Amygdala (tissue), 56 donors: ENCODE results near the gene ATF3.

Source experiments
- DNase-seq, 56 donors: peaks; one replicate each; lab custom pipeline; 2025; lab: John Stamatoyannopoulos, UW

The ATF3 gene

GRCh38 chr1:212607206-212607912 lies 1.2 kb upstream of the ATF3 start:
- peak in 8 of 56 donors; percentile 4 to 43 (median 34) for DNase-seq

DNA sequence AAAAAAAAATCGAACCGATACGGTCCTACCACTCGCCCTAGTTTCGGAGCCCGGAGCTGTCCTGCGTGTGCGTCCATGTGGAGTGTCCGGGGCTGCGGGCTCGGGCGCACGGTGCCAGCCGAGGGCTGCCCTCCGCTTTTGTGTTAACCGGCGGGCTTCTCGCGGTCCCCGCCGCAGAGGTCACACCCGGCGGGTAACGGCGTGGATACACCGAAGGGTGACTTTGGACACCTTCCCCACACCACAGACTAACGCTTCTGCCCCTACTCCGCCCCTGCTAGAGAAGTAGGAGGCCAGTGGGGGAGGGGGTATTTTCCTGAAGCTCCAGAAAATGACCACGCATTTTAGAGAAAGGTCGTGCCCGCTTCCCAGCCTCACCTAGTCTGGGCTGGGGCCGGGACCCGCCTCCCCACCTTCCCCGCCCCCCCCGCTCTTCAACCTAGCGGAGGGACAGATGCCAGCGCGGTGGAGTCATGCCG lies 609 bp upstream of the ATF3 start:
- peak in 6 of 56 donors; percentile 36 to 69 (median 49) for DNase-seq

GRCh38 chr1:212608959-212609700 lies 569 bp downstream of the ATF3 start:
- DNase-seq: peak in 32 of 56 donors; percentile 5 to 68 (median 40)

DNA sequence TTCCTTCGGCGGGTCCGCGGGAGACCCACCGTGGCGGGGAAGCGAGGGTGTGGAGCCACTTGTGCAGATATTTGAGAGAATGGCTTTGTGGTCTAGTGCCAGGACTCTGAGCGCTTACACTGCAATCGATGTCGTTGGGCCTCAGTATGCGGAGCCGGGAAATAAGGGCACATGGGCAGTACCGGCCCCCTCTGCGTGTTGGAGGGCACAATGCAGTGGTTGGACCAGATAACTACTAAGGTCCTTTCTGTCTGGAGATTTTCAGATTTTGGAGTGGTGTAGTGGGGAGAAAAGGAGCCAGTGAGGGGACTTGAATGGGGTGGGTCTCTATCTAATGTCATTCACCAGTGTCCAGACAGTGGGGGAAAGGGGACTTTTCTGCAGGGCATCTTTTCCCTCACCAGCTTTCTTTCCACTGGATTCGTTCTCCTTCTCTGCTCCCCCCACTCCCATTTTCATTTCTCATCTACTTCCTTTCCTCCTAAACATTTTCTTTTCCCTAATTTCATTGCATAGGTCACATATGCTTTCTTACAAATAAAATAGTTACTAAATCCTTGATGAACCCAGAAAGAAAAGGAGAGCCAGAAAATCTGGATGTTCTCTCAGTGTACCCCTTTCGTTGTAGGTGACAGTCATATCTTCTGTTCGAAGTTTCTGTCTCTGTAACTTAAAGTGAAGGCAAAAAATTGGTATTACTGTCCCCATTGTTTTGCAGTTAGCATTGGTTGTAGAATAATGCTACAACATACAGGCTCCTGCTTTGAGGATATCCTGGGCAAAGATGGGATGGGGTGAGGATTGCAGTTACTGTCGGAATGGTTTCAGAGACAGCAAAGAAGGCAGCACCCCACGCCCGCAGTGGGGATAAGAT lies 1.4 kb downstream of the ATF3 start:
- DNase-seq: no peak

GRCh38 chr1:212610575-212610967 lies 2.0 kb downstream of the ATF3 start:
- DNase-seq: no peak

GRCh38 chr1:212611000-212611948 lies 2.7 kb downstream of the ATF3 start:
- DNase-seq: no peak

GRCh38 chr1:212612041-212612961 lies 3.7 kb downstream of the ATF3 start:
- DNase-seq: no peak

DNA sequence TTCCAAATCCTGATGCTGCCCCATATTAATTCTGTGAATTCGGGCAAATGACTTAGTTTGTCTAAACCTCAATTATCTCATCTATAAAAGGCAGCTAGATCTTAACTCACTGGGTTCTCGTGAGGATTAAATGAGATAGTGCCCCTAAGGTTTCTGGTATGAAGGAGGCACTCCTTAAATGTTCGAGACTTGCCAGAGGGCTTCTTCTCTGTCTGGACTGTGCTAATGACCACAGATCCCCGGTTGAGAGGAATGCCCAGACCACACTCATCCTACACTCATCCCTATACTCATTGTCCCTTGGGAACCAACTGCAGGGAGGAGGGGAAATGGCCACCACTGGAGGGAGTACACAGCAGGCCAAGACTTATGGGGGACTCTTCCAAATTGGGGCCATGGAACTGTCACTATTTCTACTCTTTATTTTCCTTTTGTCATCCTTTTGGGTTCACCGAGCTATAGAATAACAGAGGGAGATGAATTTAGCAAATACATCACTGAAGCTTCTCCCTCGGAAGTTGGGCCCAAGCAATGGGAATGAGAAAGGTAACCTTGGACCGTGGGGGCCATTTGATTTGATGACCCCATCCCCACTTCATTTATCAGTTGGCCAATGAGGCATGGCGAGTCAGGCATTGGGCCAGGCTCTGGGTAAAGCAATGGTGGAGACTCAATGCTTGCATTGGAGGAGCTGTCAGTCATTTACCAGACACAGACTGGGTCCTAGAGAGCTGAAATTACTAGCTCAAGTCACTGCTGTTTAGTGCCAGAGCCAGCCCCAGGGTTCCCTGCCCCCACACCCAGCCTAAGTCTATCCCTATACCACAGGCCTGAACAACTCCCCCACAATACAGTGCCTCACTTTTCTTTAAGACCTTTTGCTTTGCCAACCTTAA lies 5.1 kb downstream of the ATF3 start:
- DNase-seq: no peak

DNA sequence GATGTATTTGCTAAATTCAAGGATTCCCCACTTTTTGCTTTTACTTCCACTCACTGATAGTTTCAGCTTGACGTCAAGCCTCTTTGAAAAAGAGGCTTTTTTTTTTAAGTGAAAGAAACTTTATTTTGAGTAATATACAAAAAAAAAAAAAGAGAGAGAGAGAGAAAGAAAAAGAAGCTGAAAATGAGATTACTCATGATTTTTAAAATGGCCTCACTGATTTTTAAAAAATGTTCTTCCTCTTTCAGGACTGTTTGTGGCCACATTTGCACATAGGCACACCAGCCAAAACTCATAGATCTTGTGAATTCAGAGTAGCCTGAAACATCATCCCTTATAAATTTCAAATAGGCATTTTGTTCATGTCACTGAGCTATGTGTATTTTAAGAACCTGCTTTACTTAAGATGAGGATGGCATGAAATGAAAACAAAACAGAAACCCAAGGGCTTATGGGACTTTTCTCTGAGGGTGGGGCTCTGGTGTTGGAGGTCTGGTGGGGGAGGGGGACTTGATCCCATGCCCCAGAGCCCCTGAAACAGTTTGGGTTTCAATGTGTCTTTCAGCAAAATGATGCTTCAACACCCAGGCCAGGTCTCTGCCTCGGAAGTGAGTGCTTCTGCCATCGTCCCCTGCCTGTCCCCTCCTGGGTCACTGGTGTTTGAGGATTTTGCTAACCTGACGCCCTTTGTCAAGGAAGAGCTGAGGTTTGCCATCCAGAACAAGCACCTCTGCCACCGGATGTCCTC lies 6.1 kb downstream of the ATF3 start:
- DNase-seq: no peak

DNA sequence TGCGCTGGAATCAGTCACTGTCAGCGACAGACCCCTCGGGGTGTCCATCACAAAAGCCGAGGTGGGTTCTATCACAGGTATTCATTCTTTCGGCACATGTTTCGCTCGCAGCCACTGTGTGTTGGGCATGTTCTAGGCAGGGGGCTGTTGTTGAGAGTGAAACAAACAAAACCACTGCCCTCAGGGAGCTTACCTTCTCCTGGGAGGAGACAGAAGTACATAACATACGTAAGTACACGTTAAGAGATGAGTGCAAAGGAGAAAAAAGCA lies 6.6 kb downstream of the ATF3 start:
- DNase-seq: no peak

- DNase-seq: no peak
These were observed 10.1 kb downstream of the ATF3 start for GRCh38 chr1:212618466-212619210.

GRCh38 chr1:212620293-212620692 lies 11.7 kb downstream of the ATF3 start:
- DNase-seq: no peak

- no peak for DNase-seq
These were observed 12.7 kb downstream of the ATF3 start for GRCh38 chr1:212621043-212621948.

GRCh38 chr1:212621949-212622305 lies 13.4 kb downstream of the ATF3 start:
- DNase-seq: no peak

DNA sequence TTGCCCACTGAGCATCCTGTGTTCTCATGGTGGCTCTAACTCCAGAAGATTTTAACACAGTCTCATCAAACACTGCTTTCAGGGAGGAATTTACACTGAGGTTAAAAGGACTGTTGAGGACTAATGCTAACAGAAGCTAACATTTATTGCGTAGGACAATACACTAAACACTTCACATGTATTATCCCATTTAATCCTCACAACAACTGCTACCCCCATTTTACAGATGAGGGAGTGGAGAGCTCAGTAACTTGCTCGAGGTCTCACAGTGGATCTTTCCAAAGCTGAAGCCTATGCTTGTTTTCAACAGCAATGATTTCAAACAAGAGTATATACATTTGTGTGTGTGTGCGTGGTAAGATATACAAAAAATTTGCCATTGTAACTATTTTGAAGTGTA lies 13.9 kb downstream of the ATF3 start:
- DNase-seq: no peak

- DNase-seq: no peak
These were observed 14.3 kb downstream of the ATF3 start for GRCh38 chr1:212622906-212623305.
